ENCODE results near the gene EVPL. TPM values are rescaled to one million over a fixed set of nuclear protein-coding genes. Genes with fewer than 3 reads are reported as not detected.

EVPL gene
- total and polyA plus RNA-seq, 4 donors: 10.9 to 38.4 (median 35.0) TPM

GRCh38 chr17:76032780-76033108 lies 5.6 kb upstream of the EVPL start:
- no peak for TF ChIP-seq CTCF (IDR thresholded peaks at IDR 0.05; ENCODE audit: control extremely low read depth, extremely low read depth)
- Histone ChIP-seq H3K9ac (ENCODE audit: insufficient read depth in 1 of 2, low read length in 2 of 2) (no peak overlapping the region), H3K27ac (ENCODE audit: low read depth in 1 of 2, low read length in 1 of 2) (no peak overlapping the region), H3K4me1 (ENCODE audit: control insufficient read depth in 5 of 5, insufficient read depth in 5 of 5, low read length in 5 of 5) (peaks cover 0 to 15% (median 0%) of the 10 kb centered on the region in 5 donors), H3K4me3 (no peak overlapping the region), H3K36me3 (ENCODE audit: control insufficient read depth in 4 of 4, insufficient read depth in 4 of 4, low read length in 4 of 4) (no peaks in the 10 kb centered on the region), H3K9me3 (ENCODE audit: control insufficient read depth in 4 of 4, insufficient read depth in 3 of 4, low read length in 3 of 4) (no peaks in the 10 kb centered on the region), H3K27me3 (ENCODE audit: control insufficient read depth in 3 of 3, insufficient read depth in 3 of 3, low read length in 2 of 3) (no peaks in the 10 kb centered on the region)
- ATAC-seq (ENCODE audit: insufficient read depth, low FRiP score): no peak
- 86 to 89% methylated on average over 5 of the region's 5 CpGs for WGBS, 2 donors
- no peak for DNase-seq

- Histone ChIP-seq H3K4me1 (ENCODE audit: control insufficient read depth in 5 of 5, insufficient read depth in 5 of 5, low read length in 5 of 5) (peaks cover 0 to 15% (median 0%) of the 10 kb centered on the region in 5 donors), H3K9me3 (ENCODE audit: control insufficient read depth in 4 of 4, insufficient read depth in 3 of 4, low read length in 3 of 4) (no peaks in the 10 kb centered on the region), H3K27ac (ENCODE audit: low read depth in 1 of 2, low read length in 1 of 2) (no peak overlapping the region), H3K9ac (ENCODE audit: insufficient read depth in 1 of 2, low read length in 2 of 2) (no peak overlapping the region), H3K36me3 (ENCODE audit: control insufficient read depth in 4 of 4, insufficient read depth in 4 of 4, low read length in 4 of 4) (no peaks in the 10 kb centered on the region), H3K4me3 (no peak overlapping the region), H3K27me3 (ENCODE audit: control insufficient read depth in 3 of 3, insufficient read depth in 3 of 3, low read length in 2 of 3) (no peaks in the 10 kb centered on the region)
- ATAC-seq (ENCODE audit: insufficient read depth, low FRiP score) (no peak), DNase-seq (no peak)
- no peak for TF ChIP-seq CTCF (IDR thresholded peaks at IDR 0.05; ENCODE audit: control extremely low read depth, extremely low read depth)
- 77 to 79% methylated on average over 20 of the region's 20 CpGs for WGBS, 2 donors
Measured at GRCh38 chr17:76032073-76032779, 5.1 kb upstream of the EVPL start.

- Histone ChIP-seq H3K36me3 (ENCODE audit: control insufficient read depth in 4 of 4, insufficient read depth in 4 of 4, low read length in 4 of 4) (peaks cover 0 to 2% (median 0%) of the 10 kb centered on the region in 4 donors), H3K9ac (ENCODE audit: insufficient read depth in 1 of 2, low read length in 2 of 2) (no peak overlapping the region), H3K27ac (ENCODE audit: low read depth in 1 of 2, low read length in 1 of 2) (peak overlapping the region in 1 of 2 donors; percentile 78), H3K9me3 (ENCODE audit: control insufficient read depth in 4 of 4, insufficient read depth in 3 of 4, low read length in 3 of 4) (no peaks in the 10 kb centered on the region), H3K4me3 (no peak overlapping the region), H3K4me1 (ENCODE audit: control insufficient read depth in 5 of 5, insufficient read depth in 5 of 5, low read length in 5 of 5) (peaks cover 0 to 6% (median 0%) of the 10 kb centered on the region in 5 donors), H3K27me3 (ENCODE audit: control insufficient read depth in 3 of 3, insufficient read depth in 3 of 3, low read length in 2 of 3) (no peaks in the 10 kb centered on the region)
- 67 to 74% methylated on average over 12 to 15 of the region's 15 CpGs for whole genome bisulfite sequencing, 2 donors
- DNase-seq (no peak), ATAC-seq (ENCODE audit: insufficient read depth, low FRiP score) (peak; percentile 19)
- TF ChIP-seq CTCF (IDR thresholded peaks at IDR 0.05; ENCODE audit: control extremely low read depth, extremely low read depth): no peak
Measured at GRCh38 chr17:76026714-76027158, 370 bp downstream of the EVPL start.

Measured in lung (tissue), 12 donors.